ENCODE data around the gene ATAD3A.
A peak's percentile ranks its signal among the peaks of the same experiment; 100 is the strongest.
"Not testable (repeated sequence)": the region's sequence is repeated elsewhere in the genome, so short reads cannot be mapped to it uniquely, and the experiment has no call there.

The ATAD3A gene

DNA sequence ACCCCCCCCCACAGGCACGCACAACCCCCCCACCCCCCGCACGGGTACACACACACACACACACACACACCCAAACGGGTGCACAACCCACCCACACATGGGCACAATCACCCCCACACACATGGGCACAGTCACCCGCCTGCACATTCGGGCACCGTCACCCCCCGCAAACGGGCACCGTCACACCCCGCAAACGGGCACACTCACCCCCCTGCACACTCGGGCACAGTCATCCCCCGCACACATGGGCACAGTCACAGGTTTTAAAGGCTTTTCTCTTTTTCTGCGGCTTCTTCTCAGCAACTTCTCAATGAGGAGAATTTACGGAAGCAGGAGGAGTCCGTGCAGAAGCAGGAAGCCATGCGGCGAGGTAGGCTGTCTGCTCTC is 6.7 kb downstream of the ATAD3A start:
- POLR2A ChIA-PET; H3K4me1 ChIP-seq (ENCODE audit: control insufficient read depth, insufficient read depth, low read length); CTCF ChIA-PET; H3K9me3 ChIP-seq (ENCODE audit: control insufficient read depth, insufficient read depth, low read depth, low read length); H3K4me3 ChIP-seq (ENCODE audit: low read depth, low read length); H3K27ac ChIP-seq (ENCODE audit: extremely low read depth, low read depth, low read length): not testable (repeated sequence)
- TF ChIP-seq, protein P1, sequence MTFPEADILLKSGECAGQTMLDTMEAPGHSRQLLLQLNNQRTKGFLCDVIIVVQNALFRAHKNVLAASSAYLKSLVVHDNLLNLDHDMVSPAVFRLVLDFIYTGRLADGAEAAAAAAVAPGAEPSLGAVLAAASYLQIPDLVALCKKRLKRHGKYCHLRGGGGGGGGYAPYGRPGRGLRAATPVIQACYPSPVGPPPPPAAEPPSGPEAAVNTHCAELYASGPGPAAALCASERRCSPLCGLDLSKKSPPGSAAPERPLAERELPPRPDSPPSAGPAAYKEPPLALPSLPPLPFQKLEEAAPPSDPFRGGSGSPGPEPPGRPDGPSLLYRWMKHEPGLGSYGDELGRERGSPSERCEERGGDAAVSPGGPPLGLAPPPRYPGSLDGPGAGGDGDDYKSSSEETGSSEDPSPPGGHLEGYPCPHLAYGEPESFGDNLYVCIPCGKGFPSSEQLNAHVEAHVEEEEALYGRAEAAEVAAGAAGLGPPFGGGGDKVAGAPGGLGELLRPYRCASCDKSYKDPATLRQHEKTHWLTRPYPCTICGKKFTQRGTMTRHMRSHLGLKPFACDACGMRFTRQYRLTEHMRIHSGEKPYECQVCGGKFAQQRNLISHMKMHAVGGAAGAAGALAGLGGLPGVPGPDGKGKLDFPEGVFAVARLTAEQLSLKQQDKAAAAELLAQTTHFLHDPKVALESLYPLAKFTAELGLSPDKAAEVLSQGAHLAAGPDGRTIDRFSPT (tag by site-specific recombination; IDR thresholded peaks at IDR 0.05): peak; percentile 63
- TF ChIP-seq ZBTB8A (tag by site-specific recombination; IDR thresholded peaks at IDR 0.05): peak; percentile 58
- peaks cover 22 to 75% of the 10 kb centered on the region in 2 experiments; a peak in 2 of 3 replicates for H3K36me3 ChIP-seq (ENCODE audit: control insufficient read depth in 2 of 2, insufficient read depth in 1 of 2, low read length in 2 of 2)

- CTCF ChIA-PET; H3K9me3 ChIP-seq (ENCODE audit: control insufficient read depth, insufficient read depth, low read depth, low read length); H3K4me3 ChIP-seq (ENCODE audit: low read depth, low read length); H3K27ac ChIP-seq (ENCODE audit: extremely low read depth, low read depth, low read length); H3K4me1 ChIP-seq (ENCODE audit: control insufficient read depth, insufficient read depth, low read length): not testable (repeated sequence)
- H3K36me3 ChIP-seq (ENCODE audit: control insufficient read depth in 2 of 2, insufficient read depth in 1 of 2, low read length in 2 of 2): peaks cover 22 to 76% of the 10 kb centered on the region in 2 experiments; a peak in 2 of 3 replicates
- POLR2A ChIA-PET: interaction anchor here (1.6 kb wide), 1 partner anchor 21 kb away, joined by 4 read pairs; no protein-coding TSS in a partner anchor
Observed at GRCh38 chr1:1519805-1520505, 8.0 kb downstream of the ATAD3A start.

- Histone ChIP-seq H3K4me1 (ENCODE audit: control insufficient read depth, insufficient read depth, low read length) (no peaks in the 10 kb centered on the region), H3K4me3 (ENCODE audit: low read depth, low read length) (no peak overlapping the region), H3K36me3 (ENCODE audit: control insufficient read depth in 2 of 2, insufficient read depth in 1 of 2, low read length in 2 of 2) (peaks cover 28 to 76% of the 10 kb centered on the region in 2 experiments; a peak in 2 of 3 replicates), H3K9me3 (ENCODE audit: control insufficient read depth, insufficient read depth, low read depth, low read length) (no peaks in the 10 kb centered on the region), H3K27ac (ENCODE audit: extremely low read depth, low read depth, low read length) (no peak overlapping the region)
- ChIA-PET CTCF (no interaction called here), POLR2A (interaction anchor here (1.6 kb wide), 1 partner anchor 20 kb away, joined by 4 read pairs; no protein-coding TSS in a partner anchor)
- TF ChIP-seq, protein P2, sequence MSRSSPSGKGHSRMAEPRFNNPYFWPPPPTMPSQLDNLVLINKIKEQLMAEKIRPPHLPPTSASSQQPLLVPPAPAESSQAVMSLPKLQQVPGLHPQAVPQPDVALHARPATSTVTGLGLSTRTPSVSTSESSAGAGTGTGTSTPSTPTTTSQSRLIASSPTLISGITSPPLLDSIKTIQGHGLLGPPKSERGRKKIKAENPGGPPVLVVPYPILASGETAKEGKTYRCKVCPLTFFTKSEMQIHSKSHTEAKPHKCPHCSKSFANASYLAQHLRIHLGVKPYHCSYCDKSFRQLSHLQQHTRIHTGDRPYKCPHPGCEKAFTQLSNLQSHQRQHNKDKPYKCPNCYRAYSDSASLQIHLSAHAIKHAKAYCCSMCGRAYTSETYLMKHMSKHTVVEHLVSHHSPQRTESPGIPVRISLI (tag by site-specific recombination; IDR thresholded peaks at IDR 0.05): 0 out of 2 replicates have a peak, but pooled peaks have one; percentile 4
- TF ChIP-seq GFI1B (tag by site-specific recombination; IDR thresholded peaks at IDR 0.05) (no peak), ZNF555 (tag by site-specific recombination; conservative IDR thresholded peaks at IDR 0.05) (no peak)
Observed at GRCh38 chr1:1521331-1521730, 9.4 kb downstream of the ATAD3A start.

DNA sequence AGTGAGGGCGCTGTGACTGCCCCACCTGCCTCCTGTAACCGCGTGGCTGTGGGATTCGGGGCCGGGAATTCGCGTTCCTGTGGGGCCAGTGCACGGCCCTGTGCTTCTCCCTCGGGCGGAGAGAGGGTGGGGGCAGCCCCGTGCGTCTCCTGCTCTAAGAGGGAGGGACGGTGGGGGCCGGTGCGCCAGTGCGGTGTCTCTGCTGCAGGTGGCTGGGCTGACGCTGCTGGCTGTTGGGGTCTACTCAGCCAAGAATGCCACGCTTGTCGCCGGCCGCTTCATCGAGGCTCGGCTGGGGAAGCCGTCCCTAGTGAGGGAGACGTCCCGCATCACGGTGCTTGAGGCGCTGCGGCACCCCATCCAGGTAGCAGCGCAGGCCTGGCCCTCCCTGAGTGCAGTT is 10.6 kb downstream of the ATAD3A start:
- H3K27ac ChIP-seq (ENCODE audit: extremely low read depth, low read depth, low read length); H3K4me3 ChIP-seq (ENCODE audit: low read depth, low read length); H3K9me3 ChIP-seq (ENCODE audit: control insufficient read depth, insufficient read depth, low read depth, low read length); CTCF ChIA-PET; H3K4me1 ChIP-seq (ENCODE audit: control insufficient read depth, insufficient read depth, low read length); POLR2A ChIA-PET: not testable (repeated sequence)
- H3K36me3 ChIP-seq (ENCODE audit: control insufficient read depth in 2 of 2, insufficient read depth in 1 of 2, low read length in 2 of 2): peaks cover 22 to 78% of the 10 kb centered on the region in 2 experiments; a peak in 2 of 3 replicates

DNA sequence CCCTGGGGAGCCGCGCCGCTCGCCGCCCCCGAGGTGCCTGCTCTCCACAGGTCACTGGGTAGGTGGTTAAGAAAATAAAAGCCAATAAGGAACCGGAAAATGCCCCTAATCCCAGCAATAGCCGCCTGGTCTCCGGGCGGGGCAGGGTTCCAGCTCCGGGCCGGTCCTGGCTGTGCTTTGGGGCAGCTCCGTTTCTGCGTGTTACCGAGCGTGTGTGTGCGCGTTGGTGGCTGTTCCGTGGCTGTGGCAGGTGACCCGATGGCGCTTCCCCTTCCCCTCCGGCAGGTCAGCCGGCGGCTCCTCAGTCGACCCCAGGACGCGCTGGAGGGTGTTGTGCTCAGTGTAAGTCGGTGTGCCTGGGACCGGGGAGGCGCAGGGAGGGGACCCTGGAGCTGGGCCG is 11.3 kb downstream of the ATAD3A start:
- CTCF ChIA-PET; H3K4me3 ChIP-seq (ENCODE audit: low read depth, low read length); H3K4me1 ChIP-seq (ENCODE audit: control insufficient read depth, insufficient read depth, low read length); H3K27ac ChIP-seq (ENCODE audit: extremely low read depth, low read depth, low read length); POLR2A ChIA-PET; H3K9me3 ChIP-seq (ENCODE audit: control insufficient read depth, insufficient read depth, low read depth, low read length): not testable (repeated sequence)
- H3K36me3 ChIP-seq (ENCODE audit: control insufficient read depth in 2 of 2, insufficient read depth in 1 of 2, low read length in 2 of 2): peaks cover 18 to 77% of the 10 kb centered on the region in 2 experiments; a peak in 2 of 3 replicates

- POLR2A ChIA-PET; H3K9me3 ChIP-seq (ENCODE audit: control insufficient read depth, insufficient read depth, low read depth, low read length); H3K4me1 ChIP-seq (ENCODE audit: control insufficient read depth, insufficient read depth, low read length); CTCF ChIA-PET; H3K27ac ChIP-seq (ENCODE audit: extremely low read depth, low read depth, low read length); H3K4me3 ChIP-seq (ENCODE audit: low read depth, low read length): not testable (repeated sequence)
- H3K36me3 ChIP-seq (ENCODE audit: control insufficient read depth in 2 of 2, insufficient read depth in 1 of 2, low read length in 2 of 2): peaks cover 15 to 77% of the 10 kb centered on the region in 2 experiments; a peak in 2 of 3 replicates
Observed at GRCh38 chr1:1523651-1524050, 11.7 kb downstream of the ATAD3A start.

DNA sequence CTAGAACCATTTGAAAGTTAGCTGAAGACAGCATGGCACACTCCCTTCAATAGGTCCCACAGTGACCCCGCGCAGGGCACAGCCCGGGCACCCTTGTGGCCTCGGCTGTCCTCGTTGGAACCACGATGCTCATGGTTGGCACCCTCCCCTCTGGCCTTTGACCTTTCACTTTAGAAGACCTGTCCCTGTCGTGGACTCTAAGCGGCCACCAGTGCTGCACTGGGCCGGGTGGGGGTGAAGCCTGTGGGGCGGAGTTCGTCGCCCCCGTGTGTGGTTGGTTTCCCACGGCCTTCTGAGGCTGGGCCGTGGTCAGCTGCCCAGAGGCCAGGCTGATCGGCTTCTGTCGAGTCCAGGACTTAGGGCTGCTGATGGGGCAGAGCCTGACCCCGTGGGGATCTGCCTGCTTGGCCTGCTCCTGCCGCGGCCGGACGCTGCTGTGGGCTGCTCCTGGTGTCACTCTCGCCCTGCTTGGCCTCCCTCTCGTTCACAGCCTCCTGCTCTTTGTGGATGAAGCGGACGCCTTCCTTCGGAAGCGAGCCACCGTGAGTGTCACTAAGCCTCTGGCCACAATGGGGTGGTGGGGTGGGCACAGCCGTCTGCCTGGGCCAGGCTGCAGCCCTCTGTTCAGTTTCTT is 12.9 kb downstream of the ATAD3A start:
- peaks cover 15 to 84% of the 10 kb centered on the region in 2 experiments; a peak in 2 of 3 replicates for H3K36me3 ChIP-seq (ENCODE audit: control insufficient read depth in 2 of 2, insufficient read depth in 1 of 2, low read length in 2 of 2)
- H3K4me3 ChIP-seq (ENCODE audit: low read depth, low read length); H3K4me1 ChIP-seq (ENCODE audit: control insufficient read depth, insufficient read depth, low read length); CTCF ChIA-PET; H3K27ac ChIP-seq (ENCODE audit: extremely low read depth, low read depth, low read length); H3K9me3 ChIP-seq (ENCODE audit: control insufficient read depth, insufficient read depth, low read depth, low read length); POLR2A ChIA-PET: not testable (repeated sequence)

- CTCF ChIA-PET: interaction anchor here (0.6 kb wide), 2 partner anchors 26 to 128 kb away, joined by 3 to 4 read pairs; no protein-coding TSS in a partner anchor
- H3K4me1 ChIP-seq (ENCODE audit: control insufficient read depth, insufficient read depth, low read length); POLR2A ChIA-PET; H3K4me3 ChIP-seq (ENCODE audit: low read depth, low read length); H3K9me3 ChIP-seq (ENCODE audit: control insufficient read depth, insufficient read depth, low read depth, low read length); H3K27ac ChIP-seq (ENCODE audit: extremely low read depth, low read depth, low read length): not testable (repeated sequence)
- H3K36me3 ChIP-seq (ENCODE audit: control insufficient read depth in 2 of 2, insufficient read depth in 1 of 2, low read length in 2 of 2): peaks cover 11 to 78% of the 10 kb centered on the region in 2 experiments; a peak in 2 of 3 replicates
Observed at GRCh38 chr1:1526476-1526875, 14.5 kb downstream of the ATAD3A start.
